Superior temporal gyrus (tissue), 1 donor: ENCODE results near the gene NCF4.

Source experiments
- DNase-seq: peaks from one replicate; pipeline ENCODE4 v3.0.0-alpha.2; 2016; ENCODE audit errors: extremely low spot score

The NCF4 gene

DNA sequence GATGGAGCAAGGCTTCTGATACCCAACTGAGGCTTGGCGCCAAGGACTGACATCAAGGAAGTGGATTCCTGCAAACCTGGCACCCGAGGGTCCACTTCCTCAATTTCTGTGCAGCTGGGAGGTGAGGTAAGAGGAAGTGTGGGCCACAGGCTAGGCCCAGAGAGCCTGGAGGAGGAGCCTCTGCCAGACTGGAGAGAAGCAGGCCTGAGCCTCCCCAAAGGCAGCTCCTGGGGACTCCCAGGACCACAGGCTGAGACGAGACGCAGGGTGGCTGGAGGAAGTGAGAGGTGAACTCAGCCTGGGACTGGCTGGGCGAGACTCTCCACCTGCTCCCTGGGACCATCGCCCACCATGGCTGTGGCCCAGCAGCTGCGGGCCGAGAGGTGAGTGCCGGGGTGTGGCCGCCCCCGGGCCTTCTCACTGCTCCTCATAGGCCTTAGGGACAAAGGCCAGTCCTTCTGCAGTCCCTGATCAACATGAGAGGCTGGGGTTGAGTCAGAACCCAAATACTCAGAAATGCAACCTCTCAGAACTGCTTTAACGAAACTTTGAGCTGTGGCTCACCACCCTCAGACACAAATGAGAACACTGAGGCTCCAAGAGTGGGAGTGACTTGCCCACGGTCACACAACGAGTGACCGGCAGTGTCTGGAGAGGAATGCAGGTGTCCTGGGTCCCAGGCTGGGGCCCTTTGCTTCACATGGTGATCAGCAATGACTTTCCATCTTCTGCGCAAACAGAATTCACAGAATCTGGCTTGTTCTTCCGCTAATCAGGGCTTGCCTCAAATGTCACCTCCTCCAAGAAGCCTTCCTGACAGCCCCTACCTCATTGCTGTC lies at the start of gene NCF4:
NCF4 (plus strand) TSS at position 186 of the 839 bp plus-strand sequence; CDS start at position 352, 166 bp downstream.
- DNase-seq, result no peak

GRCh38 chr22:36811094-36811800 lies 49.6 kb upstream of the NCF4 start:
- DNase-seq, result no peak

GRCh38 chr22:36814801-36815200 lies 46.0 kb upstream of the NCF4 start:
- DNase-seq, result no peak

- no peak for DNase-seq
Measured at GRCh38 chr22:36815558-36816338, 45.1 kb upstream of the NCF4 start.

DNA sequence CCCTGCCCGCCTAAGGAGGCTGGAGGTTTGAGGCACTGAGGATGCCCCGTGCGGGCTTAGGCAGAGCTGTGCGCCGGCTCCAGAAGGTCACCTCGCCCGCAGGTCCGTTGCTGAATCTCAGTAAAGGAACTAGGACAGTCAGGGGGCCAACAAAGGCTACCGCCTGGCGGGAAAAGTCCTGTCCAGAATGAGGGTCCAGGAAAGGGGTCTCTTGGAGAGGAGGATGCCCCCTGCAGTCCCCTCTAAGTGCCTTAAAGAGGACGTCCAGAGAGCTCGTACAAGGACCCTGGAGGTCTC lies 44.5 kb upstream of the NCF4 start:
- no peak for DNase-seq

DNA sequence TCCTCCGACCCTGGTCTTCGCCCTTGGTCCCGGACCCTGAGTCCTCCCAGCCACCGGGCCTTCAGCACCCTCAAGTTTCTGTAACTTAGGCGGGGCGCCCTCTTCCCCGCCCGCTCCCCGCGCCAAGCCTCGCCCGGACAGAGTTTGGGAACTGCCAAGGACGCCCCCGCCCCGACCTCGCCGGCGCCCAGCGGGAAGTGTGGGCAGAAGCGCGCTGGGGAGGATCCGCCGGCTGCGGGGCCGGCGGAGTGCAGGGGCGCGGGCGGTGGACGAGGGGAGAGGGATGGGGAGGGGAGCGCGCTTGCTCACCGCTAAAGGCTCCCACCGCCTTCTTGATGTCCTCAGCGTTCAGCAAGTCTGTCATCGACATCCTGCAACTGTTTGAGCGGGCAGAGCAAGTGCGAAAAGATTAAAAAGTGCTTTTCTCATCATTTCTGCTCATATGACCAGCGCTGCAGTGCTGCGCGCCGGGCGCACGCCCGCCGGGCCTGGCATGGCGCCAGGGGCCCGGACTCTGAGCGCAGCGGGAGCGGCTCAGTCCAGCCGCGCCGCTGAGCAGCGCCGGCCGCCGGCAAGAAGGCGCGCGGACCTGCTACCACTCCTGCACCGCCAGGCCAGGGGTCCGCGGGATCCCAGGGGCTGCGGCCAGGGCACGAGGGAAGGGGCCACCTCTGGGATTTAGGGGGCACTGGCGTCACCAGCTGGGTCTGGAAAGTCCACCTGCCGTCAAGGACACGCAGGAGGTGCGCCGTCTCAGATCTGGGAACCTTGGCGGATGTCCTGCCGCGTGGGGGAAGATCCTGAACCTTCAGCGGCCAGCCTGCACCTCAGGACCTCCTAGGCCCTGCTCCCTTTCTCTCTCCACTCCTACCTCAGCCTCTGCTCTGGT lies 43.9 kb upstream of the NCF4 start, which contains the start of gene PVALB:
PVALB (minus strand) TSS at position 400 of the 889 bp plus-strand sequence; CDS start at position 370, 30 bp downstream.
- peak; percentile 13 for DNase-seq

DNA sequence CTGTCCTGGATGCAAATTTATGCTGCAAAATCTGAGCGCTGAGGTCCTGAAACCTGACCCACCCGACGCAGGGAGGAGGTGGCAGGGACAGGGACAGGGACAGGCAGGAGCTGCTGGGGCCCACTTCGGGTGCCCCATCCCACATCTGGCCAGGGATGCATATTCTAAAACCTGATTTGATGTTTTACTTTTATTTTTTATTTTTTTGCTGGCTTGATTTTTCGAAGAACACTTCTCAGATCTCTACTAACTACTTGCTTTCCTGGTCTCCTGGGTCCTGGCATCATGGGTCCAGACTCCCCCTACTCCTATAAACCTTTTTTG lies 43.3 kb upstream of the NCF4 start:
- no peak for DNase-seq

DNA sequence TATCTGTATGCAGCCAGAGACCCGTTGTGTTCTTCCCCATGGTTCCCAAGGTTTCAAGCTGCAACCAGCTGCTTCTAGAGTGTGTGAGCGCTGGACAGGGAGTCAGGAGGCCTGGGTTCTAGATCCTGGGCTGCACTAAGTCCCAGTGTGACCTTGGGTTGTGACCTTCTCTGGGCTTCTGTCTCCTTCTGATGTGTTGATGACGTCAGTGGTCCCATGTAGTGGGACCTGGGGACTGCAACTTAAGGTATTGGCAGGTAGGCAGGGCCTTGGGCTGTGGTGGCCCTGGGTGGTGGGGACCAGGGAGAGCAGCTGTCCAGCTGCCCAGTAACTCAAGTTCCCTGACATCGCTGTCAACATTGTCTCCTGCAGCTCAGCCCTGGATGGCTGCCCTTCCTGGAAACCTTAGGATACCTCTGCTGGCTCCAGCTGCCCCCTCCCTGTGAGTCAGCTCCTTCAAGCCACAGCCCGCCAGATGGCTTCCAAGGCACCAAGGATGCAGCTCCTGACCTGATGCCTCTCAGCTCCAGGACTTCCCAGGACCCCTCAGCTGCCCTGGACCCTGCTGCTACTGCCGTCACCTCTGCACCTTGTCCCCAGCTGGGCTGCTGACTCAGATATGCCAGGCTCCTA lies 42.7 kb upstream of the NCF4 start:
- no peak for DNase-seq

DNA sequence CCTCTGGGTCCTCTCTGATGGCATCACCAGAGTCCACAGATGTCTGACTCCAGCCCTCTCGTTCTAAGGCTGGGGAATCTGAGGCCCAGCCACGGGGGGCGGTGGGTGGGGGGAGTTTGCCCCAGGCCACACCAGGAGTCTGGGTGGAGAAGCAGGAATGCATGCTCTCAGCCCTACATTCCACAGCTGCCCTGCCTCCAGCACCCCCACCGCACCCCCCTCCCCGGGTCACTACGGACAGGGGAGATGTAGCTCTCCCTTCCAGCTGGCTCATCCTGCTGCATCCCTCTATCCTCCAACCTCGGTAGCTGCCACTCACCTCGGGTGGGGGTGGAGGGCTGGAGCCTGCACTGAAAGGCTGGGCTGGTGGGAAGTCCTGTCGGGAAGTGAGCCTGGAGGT lies 41.7 kb upstream of the NCF4 start:
- DNase-seq, result no peak

DNA sequence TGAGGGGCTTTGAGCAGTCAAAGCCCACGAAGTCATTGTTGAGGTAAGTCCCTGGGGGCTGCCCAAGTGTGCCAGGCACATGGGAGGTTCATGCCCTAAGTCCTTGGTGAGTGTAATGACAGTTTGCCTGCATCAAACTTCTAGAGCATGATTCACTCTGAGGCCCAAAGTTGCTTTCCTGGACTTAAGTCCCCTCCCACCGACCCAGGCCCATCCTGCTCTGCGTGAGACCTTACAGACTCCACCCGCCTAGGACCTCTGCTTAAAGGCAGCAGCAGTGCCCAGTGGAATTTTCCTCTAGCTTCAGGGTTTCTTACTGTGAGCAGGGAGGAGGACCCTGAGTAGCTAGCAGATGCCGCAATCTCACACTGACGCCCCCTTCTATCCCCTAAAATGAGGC lies 38.2 kb upstream of the NCF4 start:
- DNase-seq, result no peak

DNA sequence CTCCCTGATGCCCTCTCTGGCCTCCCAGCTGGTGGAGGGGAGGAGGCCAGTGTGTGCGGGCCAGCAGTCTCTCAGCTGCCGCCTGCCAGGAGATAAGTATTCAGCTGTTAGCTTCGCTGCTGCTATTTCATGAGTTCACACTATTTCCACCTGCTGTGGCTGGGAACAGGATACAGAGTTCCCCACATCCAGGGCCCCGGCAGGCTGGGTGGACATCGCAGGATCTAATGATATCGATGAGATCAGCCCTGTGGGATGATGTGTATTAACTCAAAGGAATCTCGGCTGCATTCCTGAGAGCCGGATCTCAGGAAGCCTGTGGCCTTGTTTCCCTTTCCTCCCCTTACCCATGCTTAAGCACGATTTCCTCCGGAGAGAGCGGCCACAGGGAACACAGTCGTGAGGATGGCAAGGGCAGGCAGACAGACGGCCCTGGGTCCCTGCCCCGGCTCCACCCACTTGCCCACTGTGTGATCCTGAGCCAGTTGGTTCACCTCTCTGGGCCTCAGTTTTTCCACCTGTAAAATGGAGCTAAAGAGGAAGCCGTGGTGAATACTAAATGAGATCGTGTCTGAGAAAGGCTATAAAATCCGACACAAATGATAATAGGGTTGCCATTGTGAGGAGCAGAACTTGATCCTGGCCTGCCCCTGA lies 37.5 kb upstream of the NCF4 start:
- DNase-seq, result no peak

- no peak for DNase-seq
Measured at GRCh38 chr22:36824655-36825054, 36.2 kb upstream of the NCF4 start.

GRCh38 chr22:36826262-36826661 lies 34.5 kb upstream of the NCF4 start:
- no peak for DNase-seq

GRCh38 chr22:36828815-36829214 lies 32.0 kb upstream of the NCF4 start:
- DNase-seq, result no peak

DNA sequence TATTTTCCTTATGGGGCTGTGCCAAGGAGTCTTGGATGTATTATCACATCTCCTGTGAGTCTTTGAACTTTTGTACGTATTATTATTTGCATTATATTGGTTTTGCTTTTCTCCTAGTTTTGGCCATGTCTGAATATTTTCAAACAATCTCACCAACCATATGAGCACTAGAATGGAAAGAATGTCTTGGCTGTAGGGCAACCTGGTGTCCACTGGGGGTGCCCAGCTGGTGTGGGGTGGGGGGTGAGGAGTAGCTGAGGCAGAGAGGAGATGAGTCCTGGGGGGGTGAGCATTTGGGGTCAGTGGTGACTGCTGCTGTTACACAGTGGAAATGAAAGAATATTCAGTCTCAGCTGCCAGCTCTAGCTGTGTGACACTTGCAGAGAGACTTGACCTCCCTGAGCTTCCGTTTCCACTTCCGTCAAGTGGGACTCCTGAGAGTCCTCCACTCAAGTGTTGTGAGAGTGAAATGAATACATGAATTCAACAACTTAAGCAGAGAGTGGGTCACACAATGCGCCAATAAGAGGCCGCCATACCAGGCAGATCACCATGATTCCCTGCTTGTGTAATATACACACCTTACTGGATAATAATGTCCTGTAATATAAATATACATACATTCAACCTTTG lies 31.3 kb upstream of the NCF4 start:
- DNase-seq, result no peak

DNA sequence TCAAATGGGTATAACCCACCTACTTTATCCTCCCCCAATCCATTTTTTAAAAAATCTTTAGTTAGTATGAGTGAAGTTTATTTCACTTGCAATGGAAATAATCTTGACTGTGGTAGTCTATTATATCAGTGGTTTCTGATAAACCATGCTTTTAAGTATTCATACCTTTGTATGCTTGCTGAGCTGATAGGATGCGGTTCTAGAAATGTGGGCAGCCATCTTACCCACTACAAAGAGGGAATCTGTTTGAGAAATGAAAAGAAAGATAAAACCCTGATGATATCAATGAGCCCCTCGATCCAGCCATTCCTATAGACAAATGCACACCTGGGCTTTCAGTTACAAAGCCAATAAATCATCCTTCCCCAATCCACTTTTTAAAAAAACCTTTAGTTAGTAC lies 30.2 kb upstream of the NCF4 start:
- DNase-seq, result no peak

GRCh38 chr22:36831206-36831605 lies 29.6 kb upstream of the NCF4 start:
- no peak for DNase-seq

DNA sequence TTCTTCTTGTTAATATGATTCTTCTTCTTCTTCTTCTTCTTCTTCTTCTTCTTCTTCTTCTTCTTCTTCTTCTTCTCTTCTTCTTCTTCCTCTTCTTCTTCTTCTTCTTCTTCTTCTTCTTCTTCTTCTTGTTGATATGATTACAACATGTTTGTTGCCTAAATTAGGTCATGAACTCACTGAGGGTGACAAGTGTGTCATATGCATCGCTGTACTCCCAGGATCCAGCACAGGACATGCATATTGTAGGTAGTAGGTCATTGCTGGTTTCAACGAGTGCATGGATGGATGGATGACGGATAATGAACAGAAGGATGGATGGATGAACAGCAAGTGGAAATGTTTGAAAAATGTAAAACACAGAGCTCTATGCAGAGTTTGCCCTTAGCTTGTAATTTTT lies 29.1 kb upstream of the NCF4 start:
- DNase-seq, result no peak

- DNase-seq, result no peak
Measured at GRCh38 chr22:36833073-36833472, 27.7 kb upstream of the NCF4 start.

- no peak for DNase-seq
Measured at GRCh38 chr22:36835903-36836302, 24.9 kb upstream of the NCF4 start.
